CD14-positive monocyte (primary cell): ENCODE results near the gene CPN2. TPM values are rescaled to one million over a fixed set of nuclear protein-coding genes. Genes with fewer than 3 reads are reported as not detected.

Experiments
- DNase-seq, 3 donors: peaks; one replicate each; pipeline ENCODE4 v3.0.0-alpha.2; 2011 to 2022
- H2AFZ ChIP-seq: 2 replicates; pipeline ENCODE4 v1.6.0; 2012; ENCODE audit warnings: mild to moderate bottlenecking, low read depth, low read length, inconsistent platforms; ENCODE audit not compliant: insufficient read depth, poor library complexity, severe bottlenecking
- H3K27ac ChIP-seq, 2 donors: 1 replicate in 1 of 2; 2 replicates in 1 of 2; pipeline ENCODE4 v1.5.1; 2012 to 2013; ENCODE audit warnings: low read length in 2 of 2, control low read depth in 1 of 2, inconsistent platforms in 1 of 2, low read depth in 1 of 2, mild to moderate bottlenecking in 1 of 2
- H3K27me3 ChIP-seq, 2 donors: one replicate each; pipeline versions ENCODE4 v1.6.0 to v1.6.1; 2011 to 2013; ENCODE audit warnings: low read length in 2 of 2; ENCODE audit not compliant: control insufficient read depth in 2 of 2, insufficient read depth in 2 of 2
- H3K36me3 ChIP-seq, 2 donors: replicated peaks in 1 of 2; 1 replicate in 1 of 2; 2 replicates in 1 of 2; pipeline versions ENCODE4 v1.5.1 to v1.6.1; 2012 to 2013; ENCODE audit warnings: low read length in 2 of 2, control low read depth in 1 of 2, inconsistent platforms in 1 of 2, mild to moderate bottlenecking in 1 of 2; ENCODE audit not compliant: insufficient read depth in 2 of 2, control insufficient read depth in 1 of 2
- H3K4me1 ChIP-seq, 2 donors: 1 replicate in 1 of 2; 2 replicates in 1 of 2; pipeline versions ENCODE4 v1.5.1 to v1.6.1; 2012 to 2013; ENCODE audit warnings: low read length in 2 of 2, control low read depth in 1 of 2, inconsistent platforms in 1 of 2, mild to moderate bottlenecking in 1 of 2, moderate library complexity in 1 of 2; ENCODE audit not compliant: insufficient read depth in 2 of 2, control insufficient read depth in 1 of 2
- H3K4me2 ChIP-seq: replicated peaks from 2 replicates; pipeline ENCODE3; 2012; ENCODE audit warnings: low read length, moderate library complexity, mild to moderate bottlenecking; ENCODE audit not compliant: poor library complexity, severe bottlenecking; ENCODE audit errors: extremely low read depth
- H3K4me3 ChIP-seq, 3 experiments: fragments of 200-600 bp in 1 of 3; sonication (generic) in 1 of 3; replicated peaks in 1 of 3; 1 replicate in 2 of 3; 2 replicates in 1 of 3; pipeline ENCODE4 v1.5.1; 2011 to 2013; ENCODE audit warnings: low read length in 3 of 3, mild to moderate bottlenecking in 3 of 3, control low read depth in 2 of 3, low read depth in 2 of 3, inconsistent platforms in 1 of 3, moderate library complexity in 1 of 3
- H3K79me2 ChIP-seq: 2 replicates; pipeline ENCODE4 v1.6.0; 2012; ENCODE audit warnings: mild to moderate bottlenecking, control low read depth, inconsistent platforms, low read length, moderate library complexity; ENCODE audit not compliant: insufficient read depth
- H3K9ac ChIP-seq: 2 replicates; pipeline ENCODE4 v1.6.0; 2017; ENCODE audit warnings: low read length, mild to moderate bottlenecking; ENCODE audit not compliant: insufficient read depth, poor library complexity, severe bottlenecking
- H3K9me3 ChIP-seq, 2 donors: replicated peaks in 1 of 2; 1 replicate in 1 of 2; 2 replicates in 1 of 2; pipeline versions ENCODE4 v1.5.1 to v1.6.1; 2012 to 2013; ENCODE audit warnings: low read length in 2 of 2, control low read depth in 1 of 2; ENCODE audit not compliant: control insufficient read depth in 1 of 2, insufficient read depth in 1 of 2
- H4K20me1 ChIP-seq: 2 replicates; pipeline ENCODE4 v1.6.0; 2012; ENCODE audit warnings: mild to moderate bottlenecking, low read length, control low read depth, moderate library complexity; ENCODE audit not compliant: insufficient read depth
- H3K27ac Mint-ChIP-seq, 7 donors: one replicate each; pipeline ENCODE4 v1.8.0; 2020; ENCODE audit warnings: mild to moderate bottlenecking in 7 of 7, mixed read lengths in 7 of 7, moderate library complexity in 6 of 7, inconsistent platforms in 2 of 7
- H3K27me3 Mint-ChIP-seq, 3 donors: one replicate each; pipeline ENCODE4 v1.8.0; 2021 to 2022; ENCODE audit warnings: low read depth in 3 of 3, mild to moderate bottlenecking in 3 of 3, mixed read lengths in 3 of 3, moderate library complexity in 3 of 3, inconsistent platforms in 1 of 3
- H3K36me3 Mint-ChIP-seq, 2 donors: one replicate each; pipeline ENCODE4 v1.8.0; 2020; ENCODE audit warnings: mixed read lengths in 2 of 2, inconsistent platforms in 1 of 2, mild to moderate bottlenecking in 1 of 2
- H3K4me1 Mint-ChIP-seq: one replicate; pipeline ENCODE4 v1.8.0; 2020; ENCODE audit warnings: mild to moderate bottlenecking, mixed read lengths
- H3K4me3 Mint-ChIP-seq, 2 donors: one replicate each; pipeline ENCODE4 v1.8.0; 2020; ENCODE audit warnings: mild to moderate bottlenecking in 2 of 2, mixed read lengths in 2 of 2, moderate library complexity in 1 of 2
- H3K9me3 Mint-ChIP-seq, 7 donors: one replicate each; pipeline ENCODE4 v1.8.0; 2020 to 2022; ENCODE audit warnings: mixed read lengths in 7 of 7, mild to moderate bottlenecking in 6 of 7, moderate library complexity in 6 of 7, inconsistent platforms in 2 of 7
- WGBS: methylation state at CpG from one replicate; pipeline ENCODE4 v1.1.5; 2013; ENCODE audit warnings: missing lambda C conversion rate; ENCODE audit not compliant: insufficient coverage; 5-methylcytosine and 5-hydroxymethylcytosine counted together
- intact Hi-C, 2 donors: fragments of 100-400 bp; cut with micrococcal nuclease; formaldehyde crosslinking; loops; one replicate each; pipeline versions ENCODE4 v1.15.0 to v1.15.1; 2023
- polyA plus RNA-seq, 3 donors: library from polyadenylated mRNA; depleted of rRNA in 1 of 3; unstranded in 2 of 3; stranded (reverse) in 1 of 3; fragments of 300-500 nt in 2 of 3; fragments of >200 nt in 1 of 3; fragmentation: Illumina TruSeq in 2 of 3; gene quantifications; 1 replicate in 2 of 3; 2 replicates in 1 of 3; pipeline ENCODE4 v1.2.3, GENCODE V29; 2012 to 2021
- TF ChIP-seq, protein P1 (sequence below): fragments of 200-600 bp; IDR thresholded peaks from one replicate; pipeline ENCODE4 v1.8.0; 2022; ENCODE audit warnings: antibody characterized with exemption, mild to moderate bottlenecking

The CPN2 gene
- polyA plus RNA-seq, 3 donors, result not detected

DNA sequence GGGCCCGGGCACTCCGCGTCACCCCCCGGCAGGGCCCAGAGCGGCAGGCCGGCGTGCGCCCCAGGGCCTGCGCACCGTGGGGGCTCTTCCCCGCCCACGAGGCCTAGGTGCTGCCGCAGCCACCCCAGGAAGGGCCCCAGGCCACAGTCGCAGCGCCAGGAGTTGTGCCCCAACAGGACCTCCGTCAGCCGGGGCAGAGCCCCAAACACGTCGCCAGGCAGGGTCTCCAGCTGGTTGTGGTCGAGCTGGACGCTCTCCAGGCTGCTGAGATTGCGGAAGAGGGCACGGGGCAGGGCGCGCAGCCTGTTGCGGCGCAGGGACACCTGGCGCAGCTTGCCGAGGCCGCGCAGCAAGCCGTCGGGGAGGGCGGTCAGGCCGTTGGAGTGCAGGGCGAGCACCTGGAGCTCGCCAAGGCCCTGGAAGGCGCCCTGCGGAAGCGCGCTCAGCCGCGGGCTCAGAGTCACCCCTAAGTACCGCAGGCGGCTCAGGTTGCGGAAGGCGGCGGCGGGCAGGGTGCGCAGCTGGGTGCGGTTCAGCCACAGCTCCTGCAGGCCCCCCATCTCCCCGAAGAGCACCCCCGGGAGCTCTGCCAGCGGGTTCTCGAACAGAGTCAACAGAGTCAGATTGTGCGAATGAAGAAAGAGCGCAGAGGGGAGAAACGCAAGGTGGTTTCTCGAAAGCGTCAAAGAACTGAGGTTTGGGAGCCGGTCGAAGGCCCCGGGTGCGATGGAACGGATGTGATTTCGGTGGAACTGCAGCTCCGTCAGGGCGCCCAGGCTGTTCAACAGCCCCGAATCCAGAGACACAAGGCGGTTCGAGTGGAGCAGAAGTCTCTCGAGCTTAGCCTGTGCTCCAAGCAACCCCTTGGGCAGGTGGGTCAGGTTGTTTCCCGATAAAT, 46.0 kb upstream of the CPN2 start:
- peaks cover 21 to 25% of the 10 kb centered on the region in 2 donors for H3K4me1 ChIP-seq
- 2% methylated on average over 73 of the region's 73 CpGs for WGBS
- TF ChIP-seq, protein P1, sequence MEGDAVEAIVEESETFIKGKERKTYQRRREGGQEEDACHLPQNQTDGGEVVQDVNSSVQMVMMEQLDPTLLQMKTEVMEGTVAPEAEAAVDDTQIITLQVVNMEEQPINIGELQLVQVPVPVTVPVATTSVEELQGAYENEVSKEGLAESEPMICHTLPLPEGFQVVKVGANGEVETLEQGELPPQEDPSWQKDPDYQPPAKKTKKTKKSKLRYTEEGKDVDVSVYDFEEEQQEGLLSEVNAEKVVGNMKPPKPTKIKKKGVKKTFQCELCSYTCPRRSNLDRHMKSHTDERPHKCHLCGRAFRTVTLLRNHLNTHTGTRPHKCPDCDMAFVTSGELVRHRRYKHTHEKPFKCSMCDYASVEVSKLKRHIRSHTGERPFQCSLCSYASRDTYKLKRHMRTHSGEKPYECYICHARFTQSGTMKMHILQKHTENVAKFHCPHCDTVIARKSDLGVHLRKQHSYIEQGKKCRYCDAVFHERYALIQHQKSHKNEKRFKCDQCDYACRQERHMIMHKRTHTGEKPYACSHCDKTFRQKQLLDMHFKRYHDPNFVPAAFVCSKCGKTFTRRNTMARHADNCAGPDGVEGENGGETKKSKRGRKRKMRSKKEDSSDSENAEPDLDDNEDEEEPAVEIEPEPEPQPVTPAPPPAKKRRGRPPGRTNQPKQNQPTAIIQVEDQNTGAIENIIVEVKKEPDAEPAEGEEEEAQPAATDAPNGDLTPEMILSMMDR, result no peak
- peaks cover 27% of the 10 kb centered on the region for H3K4me1 Mint-ChIP-seq
- peak overlapping the region; percentile 65 to 87 for H3K4me3 Mint-ChIP-seq
- no peak overlapping the region for H3K27ac ChIP-seq
- H3K9ac ChIP-seq, result no peak overlapping the region
- H3K9me3 ChIP-seq, result peaks cover 0 to 15% of the 10 kb centered on the region in 2 donors
- no peaks in the 10 kb centered on the region for H3K36me3 ChIP-seq
- DNase-seq, result no peak
- peaks cover 60 to 63% (median 61%) of the 10 kb centered on the region in 3 donors for H3K27me3 Mint-ChIP-seq
- intact Hi-C loops, result loop anchor here in 1 of 2 donors (5.0 kb wide), 1 partner anchor 65 kb away; no protein-coding TSS in a partner anchor
- H3K36me3 Mint-ChIP-seq, result no peaks in the 10 kb centered on the region
- H3K4me2 ChIP-seq, result peak overlapping the region; percentile 70
- peaks cover 30 to 61% of the 10 kb centered on the region in 2 donors for H3K27me3 ChIP-seq
- H3K4me3 ChIP-seq, result peak overlapping the region in 1 of 3 experiments; percentile 60
- H3K9me3 Mint-ChIP-seq, result peaks cover 0 to 11% (median 4%) of the 10 kb centered on the region in 7 donors
- no peak overlapping the region for H3K27ac Mint-ChIP-seq
- H2AFZ ChIP-seq, result peak overlapping the region; percentile 29
- no peaks in the 10 kb centered on the region for H3K79me2 ChIP-seq
- no peaks in the 10 kb centered on the region for H4K20me1 ChIP-seq

DNA sequence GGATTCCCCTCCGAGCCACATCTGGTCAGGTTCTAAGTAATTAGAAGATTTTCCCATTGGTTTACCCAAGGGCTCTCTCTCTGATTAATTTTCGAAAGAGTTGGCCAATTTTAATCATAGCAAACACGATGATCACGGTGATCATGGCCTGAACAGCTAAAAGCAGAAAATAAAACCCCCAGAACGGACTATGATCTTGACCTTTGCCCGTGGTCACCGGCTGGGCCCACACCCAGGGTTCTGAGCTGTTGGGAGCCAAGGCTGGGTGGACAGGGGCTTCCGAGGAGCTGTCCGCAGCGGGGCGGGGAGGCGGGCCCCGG, 45.4 kb upstream of the CPN2 start:
- H3K4me3 Mint-ChIP-seq, result peak overlapping the region; percentile 57 to 82
- TF ChIP-seq, protein P1, result no peak
- Histone ChIP-seq H3K4me3 (peak overlapping the region in 1 of 3 experiments; percentile 60), H3K4me1 (peaks cover 21 to 25% of the 10 kb centered on the region in 2 donors), H3K9ac (no peak overlapping the region), H3K36me3 (no peaks in the 10 kb centered on the region), H3K4me2 (peak overlapping the region; percentile 70), H4K20me1 (no peaks in the 10 kb centered on the region), H3K9me3 (peaks cover 0 to 15% of the 10 kb centered on the region in 2 donors), H3K79me2 (no peaks in the 10 kb centered on the region), H2AFZ (no peak overlapping the region), H3K27me3 (peaks cover 30 to 61% of the 10 kb centered on the region in 2 donors), H3K27ac (no peak overlapping the region)
- H3K27me3 Mint-ChIP-seq, result peaks cover 60 to 67% (median 61%) of the 10 kb centered on the region in 3 donors
- intact Hi-C loops, result loop anchor here in 1 of 2 donors (5.0 kb wide), 1 partner anchor 64 kb away; no protein-coding TSS in a partner anchor
- H3K27ac Mint-ChIP-seq, result no peak overlapping the region
- 5% methylated on average over 13 of the region's 13 CpGs for WGBS
- no peaks in the 10 kb centered on the region for H3K36me3 Mint-ChIP-seq
- H3K4me1 Mint-ChIP-seq, result peaks cover 27% of the 10 kb centered on the region
- no peak for DNase-seq
- peaks cover 0 to 11% (median 4%) of the 10 kb centered on the region in 7 donors for H3K9me3 Mint-ChIP-seq
